Measurements from ENCODE around the gene DLGAP1.
"Not testable (repeated sequence)": the region's sequence is repeated elsewhere in the genome, so short reads cannot be mapped to it uniquely, and the experiment has no call there.

Gene DLGAP1

DNA sequence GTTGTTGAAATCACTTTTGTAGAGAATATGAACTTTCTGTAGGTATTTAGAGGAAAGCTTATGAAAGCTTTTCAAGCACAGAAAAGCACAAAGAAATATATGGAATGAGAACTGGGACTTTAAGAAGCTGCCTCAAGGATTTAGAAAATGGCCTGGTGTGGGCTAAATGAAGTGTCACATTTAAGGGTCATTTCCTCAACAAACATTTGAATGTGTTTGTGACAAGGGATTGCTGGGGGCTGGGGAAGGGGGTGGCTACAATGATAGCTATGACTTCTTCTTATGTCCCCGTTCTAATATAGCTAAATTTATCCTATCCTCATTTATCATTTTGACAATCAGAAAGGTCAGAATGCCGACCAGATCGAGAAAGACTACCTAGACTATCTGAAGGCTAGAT lies 69.2 kb downstream of the DLGAP1 start:
- DNase-seq (ENCODE audit: low read depth in 2 of 2) = no peak

DNA sequence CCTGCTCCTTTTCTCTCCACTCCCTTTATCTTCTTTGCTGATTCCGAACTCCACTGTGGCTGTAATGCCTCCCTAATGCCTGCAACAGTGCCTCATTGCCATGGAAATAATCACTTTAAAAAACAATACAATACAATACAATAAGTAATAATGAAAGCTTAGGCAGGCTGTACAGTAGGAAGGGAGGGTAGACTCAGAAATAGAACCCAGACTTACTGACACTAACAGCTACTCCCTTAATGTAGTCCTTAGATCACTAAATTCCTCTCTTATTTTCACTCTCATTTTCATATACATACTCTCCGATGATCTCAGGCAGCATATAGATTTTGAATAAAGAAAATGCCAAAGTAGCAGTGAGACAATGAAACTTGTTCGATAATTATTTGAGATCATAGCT lies 70.2 kb downstream of the DLGAP1 start:
- no peak for DNase-seq (ENCODE audit: low read depth in 2 of 2)

DNA sequence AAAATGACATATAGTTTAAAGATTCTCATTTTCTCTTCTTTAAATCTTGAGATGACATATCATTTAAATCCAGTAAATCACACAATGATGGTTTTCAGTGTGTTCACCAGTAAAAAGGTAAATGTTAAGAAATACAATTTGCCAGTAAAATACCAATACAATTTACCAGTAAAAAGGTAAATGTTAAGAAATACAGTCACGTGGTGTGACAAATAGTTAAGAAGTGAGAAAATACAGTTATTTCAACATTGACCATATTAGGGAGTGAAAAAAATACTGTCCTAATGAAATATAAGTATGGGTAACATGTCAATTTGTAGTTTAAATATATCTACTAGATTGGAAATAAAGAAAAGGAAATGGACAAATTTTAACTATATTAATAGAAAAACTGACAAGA lies 80.5 kb downstream of the DLGAP1 start:
- no peak for DNase-seq (ENCODE audit: low read depth in 2 of 2)

DNA sequence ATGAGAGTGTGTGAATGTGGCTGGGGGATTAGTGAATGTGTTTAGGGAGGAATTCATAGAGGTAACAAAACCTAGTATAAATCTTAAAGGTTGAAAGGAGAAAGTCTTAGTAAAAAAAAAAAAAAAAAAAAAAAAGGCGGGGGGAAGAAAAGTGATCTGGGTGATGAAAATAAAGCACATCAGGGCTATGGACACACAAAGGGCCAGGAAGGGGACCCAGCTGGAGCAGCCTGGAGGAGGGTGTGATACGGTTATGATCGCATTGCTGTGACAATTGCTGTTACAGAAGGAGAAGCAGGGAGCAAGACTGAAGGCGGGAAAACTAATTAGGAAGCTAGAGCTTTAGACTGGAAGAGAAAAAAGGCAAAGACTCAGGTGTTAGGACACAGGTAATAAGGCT lies 85.4 kb downstream of the DLGAP1 start:
- no peak for DNase-seq (ENCODE audit: low read depth in 2 of 2)

GRCh38 chr18:4360221-4360715 lies 94.8 kb downstream of the DLGAP1 start:
- DNase-seq (ENCODE audit: low read depth in 2 of 2) = no peak

DNA sequence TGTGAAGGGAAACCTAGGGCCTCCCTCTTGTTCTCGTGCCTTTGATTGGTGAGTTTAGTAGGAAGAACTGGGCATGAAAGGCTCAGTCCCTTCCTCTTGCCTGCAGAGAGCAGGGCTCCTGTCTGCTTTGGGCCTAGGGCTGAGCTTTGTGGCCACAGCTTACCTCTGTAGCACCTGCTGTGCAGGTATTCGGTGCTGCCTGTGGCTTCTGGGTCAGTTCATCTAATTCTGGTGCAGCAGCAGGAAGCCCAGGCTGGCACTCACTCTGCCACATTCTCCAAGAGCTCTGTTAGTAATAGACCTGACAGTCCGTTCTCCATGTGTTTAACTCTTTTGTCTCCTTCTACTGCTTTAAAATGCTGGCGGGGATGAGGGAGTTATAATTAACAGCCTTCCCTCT lies 96.5 kb downstream of the DLGAP1 start:
- no peak for DNase-seq (ENCODE audit: low read depth in 2 of 2)

DNA sequence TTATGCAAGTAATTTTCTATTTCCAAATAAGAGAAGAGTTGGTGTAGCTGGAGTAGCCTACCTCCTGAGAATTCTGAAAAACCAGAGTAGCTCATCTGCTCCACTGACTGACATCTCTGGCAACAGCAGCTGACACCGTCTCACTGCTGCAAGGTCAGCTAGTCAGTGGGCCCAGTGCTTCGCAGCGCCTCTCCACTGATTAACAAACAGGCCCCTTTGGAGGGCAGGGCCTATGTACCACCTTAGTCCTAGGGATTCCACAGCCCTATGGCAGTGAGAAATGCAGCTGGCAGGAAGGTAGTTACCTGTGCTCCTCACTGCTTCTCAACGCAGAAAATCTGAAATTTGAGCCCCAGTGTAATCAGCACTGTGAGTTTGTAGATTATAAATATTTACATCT lies 97.5 kb downstream of the DLGAP1 start:
- DNase-seq (ENCODE audit: low read depth in 2 of 2) = no peak

GRCh38 chr18:4356929-4357328 lies 98.2 kb downstream of the DLGAP1 start:
- no peak for DNase-seq (ENCODE audit: low read depth in 2 of 2)

DNA sequence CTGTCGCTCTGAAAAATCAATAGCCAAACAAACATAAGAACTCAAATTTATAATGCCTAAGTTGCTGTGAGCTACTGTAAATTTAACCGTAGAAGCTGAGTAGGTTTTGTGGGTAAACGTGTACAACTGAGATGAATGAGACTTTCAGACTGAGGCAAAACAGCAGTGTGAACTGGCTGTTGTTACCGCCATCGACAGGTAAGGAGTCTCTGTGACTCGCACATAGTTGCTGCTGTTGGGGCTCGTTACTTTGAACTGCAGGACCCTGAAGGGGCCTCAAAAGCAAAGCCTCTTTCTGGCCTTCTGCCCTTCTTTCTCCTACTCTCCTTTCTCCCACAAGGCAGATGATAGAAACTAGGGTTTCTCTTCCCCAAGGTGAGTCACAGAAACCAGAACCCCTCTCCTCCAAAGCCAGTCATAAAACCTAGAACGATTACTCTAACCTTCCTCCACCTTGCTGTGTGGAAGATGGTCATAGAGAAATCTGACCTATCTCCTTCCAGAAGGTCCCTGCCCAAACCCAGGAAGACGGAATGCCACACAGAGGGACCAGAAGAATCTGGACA lies 101.2 kb downstream of the DLGAP1 start:
- no peak for DNase-seq (ENCODE audit: low read depth in 2 of 2)

DNA sequence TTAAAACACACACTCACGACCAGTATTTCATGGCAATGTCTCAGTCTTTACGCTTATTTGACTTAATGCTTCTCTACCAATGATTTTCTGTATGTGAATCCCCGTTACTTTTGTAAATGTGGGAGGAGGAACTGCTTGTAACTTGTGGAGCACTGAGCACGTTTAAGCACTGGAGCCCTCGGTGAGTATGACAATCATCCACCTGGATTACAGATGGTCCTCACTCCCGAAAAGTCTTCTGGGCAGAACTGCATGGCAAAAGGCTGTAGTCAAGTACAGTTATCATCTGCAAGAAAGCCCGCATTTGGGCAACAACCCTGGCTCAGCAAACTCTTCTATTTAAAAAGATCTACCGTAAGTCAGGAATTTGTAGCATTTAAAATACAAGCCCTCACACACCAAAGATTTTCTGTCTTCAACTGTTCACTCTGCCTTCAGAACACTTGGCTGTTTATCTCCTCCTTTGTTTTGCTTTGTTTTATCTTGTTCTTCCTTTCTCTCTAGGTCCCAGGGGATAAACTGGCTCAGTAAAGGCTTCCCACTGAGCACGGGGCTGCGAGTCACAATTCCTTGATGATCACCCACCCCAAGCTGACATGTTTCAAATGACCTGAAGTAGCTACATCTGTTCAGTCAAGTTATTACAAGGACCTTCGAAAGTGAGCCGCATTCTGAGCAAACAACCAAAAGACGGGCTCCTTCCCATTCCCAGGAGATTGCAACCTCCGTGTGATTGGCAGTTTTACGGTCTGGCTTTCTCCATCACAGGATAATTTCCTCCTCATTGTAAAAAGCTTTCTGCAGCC lies 102.2 kb downstream of the DLGAP1 start:
- DNase-seq (ENCODE audit: low read depth in 2 of 2) = no peak

DNA sequence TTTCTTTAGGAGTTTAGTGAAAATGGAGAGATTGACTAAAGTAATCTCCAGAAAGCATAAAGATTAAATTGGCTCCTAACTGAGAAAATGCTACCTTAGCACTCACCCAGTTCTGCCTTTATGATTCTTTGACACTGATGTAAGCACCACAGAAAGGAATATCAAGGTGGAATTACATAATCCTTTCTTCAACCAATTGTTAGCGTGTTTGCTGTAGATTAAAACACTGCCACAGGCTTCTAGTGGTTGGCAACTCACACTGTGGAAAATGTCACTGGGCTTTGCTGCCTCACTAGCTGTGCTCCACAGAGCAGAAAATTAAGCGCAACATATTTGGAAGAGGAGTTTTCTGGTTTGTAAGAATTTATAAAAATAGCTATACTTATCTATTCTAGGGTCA lies 104.1 kb downstream of the DLGAP1 start:
- no peak for DNase-seq (ENCODE audit: low read depth in 2 of 2)

- DNase-seq (ENCODE audit: low read depth in 2 of 2) = no peak
These were observed 119.7 kb downstream of the DLGAP1 start for GRCh38 chr18:4335386-4335785.

DNA sequence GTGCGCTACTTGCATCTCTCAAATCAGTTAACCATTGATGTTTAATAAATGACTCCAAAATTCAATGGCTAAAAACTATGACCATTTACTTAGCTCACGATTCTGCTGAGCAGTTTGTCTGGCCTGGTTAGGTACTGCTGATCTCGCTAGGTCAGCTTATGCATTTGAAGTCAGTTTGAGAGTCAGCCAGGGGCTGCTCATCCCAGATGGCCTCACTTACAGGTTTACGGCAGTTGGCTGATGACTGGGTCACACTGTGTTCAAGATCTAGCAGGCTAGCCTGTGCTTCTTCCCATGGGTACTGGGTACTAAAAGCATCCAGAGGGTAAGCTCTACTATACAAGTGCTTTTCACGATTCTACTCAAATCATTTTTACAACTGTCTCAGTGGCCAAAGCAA lies 122.1 kb downstream of the DLGAP1 start:
- DNase-seq (ENCODE audit: low read depth in 2 of 2) = no peak

GRCh38 chr18:4319738-4320677 lies 135.1 kb downstream of the DLGAP1 start:
- DNase-seq (ENCODE audit: low read depth in 2 of 2) = no peak

GRCh38 chr18:4318311-4318710 lies 136.8 kb downstream of the DLGAP1 start:
- no peak for DNase-seq (ENCODE audit: low read depth in 2 of 2)

- DNase-seq (ENCODE audit: low read depth in 2 of 2) = not testable (repeated sequence)
These were observed 143.2 kb downstream of the DLGAP1 start for GRCh38 chr18:4311945-4312344.

DNA sequence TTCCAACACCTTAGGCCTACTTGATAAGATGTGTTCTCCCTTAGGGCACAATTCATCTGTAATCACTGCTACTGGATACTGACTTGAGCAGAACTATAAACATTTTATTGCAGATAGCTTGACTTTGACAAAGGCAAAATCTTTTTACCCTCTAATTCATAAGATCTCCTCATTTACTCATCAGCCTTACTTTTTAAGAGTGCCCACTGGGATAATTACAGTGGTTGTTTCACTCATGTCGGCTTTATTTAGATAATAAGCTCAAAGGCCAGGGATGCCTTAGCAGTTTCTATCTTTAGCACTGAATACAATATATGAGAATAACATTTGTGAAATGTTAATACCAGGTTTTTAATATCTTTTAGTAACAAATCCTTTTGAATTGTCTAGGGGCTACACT lies 144.0 kb downstream of the DLGAP1 start:
- DNase-seq (ENCODE audit: low read depth in 2 of 2) = no peak

GRCh38 chr18:4309227-4309626 lies 145.9 kb downstream of the DLGAP1 start:
- no peak for DNase-seq (ENCODE audit: low read depth in 2 of 2)

- no peak for DNase-seq (ENCODE audit: low read depth in 2 of 2)
These were observed 146.5 kb downstream of the DLGAP1 start for GRCh38 chr18:4308576-4308975.

GRCh38 chr18:4299395-4299794 lies 155.7 kb downstream of the DLGAP1 start:
- DNase-seq (ENCODE audit: low read depth in 2 of 2) = no peak

- DNase-seq (ENCODE audit: low read depth in 2 of 2) = no peak
These were observed 161.8 kb downstream of the DLGAP1 start for GRCh38 chr18:4293337-4293736.

- DNase-seq (ENCODE audit: low read depth in 2 of 2) = no peak
These were observed 162.4 kb downstream of the DLGAP1 start for GRCh38 chr18:4292696-4293095.

Measured in stimulated activated CD4-positive, alpha-beta T cell treated with anti-CD3 and anti-CD28 coated beads, Interleukin-15, amount 100 ng/mL, for 48 hours (primary cell).